Keratinocyte (primary cell): ENCODE results near the gene MLF2. TPM values are rescaled to one million over a fixed set of nuclear protein-coding genes. Genes with fewer than 3 reads are reported as not detected.

Source experiments
- DNase-seq: peaks from one replicate; pipeline ENCODE4 v3.0.0-alpha.2; 2011; ENCODE audit warnings: low read depth, missing footprints, low spot score
- FAIRE-seq: peaks from 2 replicates; lab custom pipeline; 2011; peaks lifted over from hg19 to GRCh38; lab: Jason Lieb, UNC
- H2AFZ ChIP-seq: 2 replicates; pipeline ENCODE4 v1.6.0; 2012; ENCODE audit warnings: low read length, control low read depth, inconsistent platforms; ENCODE audit not compliant: control insufficient read depth
- H3K27ac ChIP-seq: 2 replicates; pipeline ENCODE4 v1.5.1; 2011; ENCODE audit warnings: low read length; ENCODE audit not compliant: control insufficient read depth, insufficient read depth
- H3K27me3 ChIP-seq: 3 replicates; pipeline ENCODE4 v1.6.0; 2011; ENCODE audit warnings: low read length; ENCODE audit not compliant: control insufficient read depth, insufficient read depth; ENCODE audit errors: extremely low read depth
- H3K36me3 ChIP-seq, 2 experiments: 2 replicates in 1 of 2; 3 replicates in 1 of 2; pipeline ENCODE4 v1.5.1; 2011; ENCODE audit warnings: low read length in 2 of 2, mild to moderate bottlenecking in 1 of 2; ENCODE audit not compliant: control insufficient read depth in 2 of 2, insufficient read depth in 2 of 2; ENCODE audit errors: extremely low read depth in 1 of 2
- H3K4me1 ChIP-seq: 3 replicates; pipeline ENCODE4 v1.5.1; 2011; ENCODE audit warnings: low read length; ENCODE audit not compliant: control insufficient read depth, insufficient read depth; ENCODE audit errors: extremely low read depth
- H3K4me2 ChIP-seq: 3 replicates; pipeline ENCODE4 v1.6.0; 2011; ENCODE audit warnings: low read depth, low read length; ENCODE audit not compliant: control insufficient read depth, insufficient read depth; ENCODE audit errors: extremely low read depth
- H3K4me3 ChIP-seq, 3 experiments: fragments of 200-600 bp in 1 of 3; sonication (generic) in 1 of 3; 2 replicates in 2 of 3; 3 replicates in 1 of 3; pipeline ENCODE4 v1.5.1; 2011 to 2016; ENCODE audit warnings: low read length in 3 of 3, mild to moderate bottlenecking in 3 of 3, control low read depth in 2 of 3, inconsistent platforms in 1 of 3, low read depth in 1 of 3, mixed read lengths in 1 of 3, mixed run types in 1 of 3, moderate library complexity in 1 of 3; ENCODE audit not compliant: control insufficient read depth in 2 of 3, insufficient read depth in 2 of 3; ENCODE audit errors: extremely low read depth in 1 of 3
- H3K79me2 ChIP-seq: 2 replicates; pipeline ENCODE4 v1.6.0; 2012; ENCODE audit warnings: low read length; ENCODE audit not compliant: control insufficient read depth, insufficient read depth
- H3K9ac ChIP-seq: 3 replicates; pipeline ENCODE4 v1.6.0; 2011; ENCODE audit warnings: low read length; ENCODE audit not compliant: control insufficient read depth, insufficient read depth; ENCODE audit errors: extremely low read depth
- H3K9me1 ChIP-seq: 3 replicates; pipeline ENCODE4 v1.6.0; 2011; ENCODE audit warnings: low read length; ENCODE audit not compliant: control insufficient read depth, insufficient read depth; ENCODE audit errors: extremely low read depth
- H3K9me3 ChIP-seq: 2 replicates; pipeline ENCODE4 v1.5.1; 2012; ENCODE audit warnings: low read depth, low read length; ENCODE audit not compliant: control insufficient read depth
- H4K20me1 ChIP-seq: 3 replicates; pipeline ENCODE4 v1.6.0; 2011; ENCODE audit warnings: low read length; ENCODE audit not compliant: control insufficient read depth, insufficient read depth; ENCODE audit errors: extremely low read depth
- EZH2 ChIP-seq: IDR thresholded peaks from one replicate; pipeline ENCODE4 v1.6.1; 2012; ENCODE audit warnings: inconsistent platforms, mild to moderate bottlenecking, low read length, moderate library complexity
- dilution Hi-C: fragments of 300-500 bp; cut with MboI; formaldehyde crosslinking; loops from one replicate; pipeline ENCODE4 v1.7.0; 2020; ENCODE audit warnings: low sequenced_read_pairs; ENCODE audit not compliant: extremely low pct_ligation_motif_present
- polyA plus RNA-seq, 5 experiments: library from polyadenylated mRNA; depleted of rRNA in 3 of 5; stranded (reverse) in 3 of 5; stranded (forward) in 1 of 5; unstranded in 1 of 5; fragments of >200 nt; gene quantifications; 1 replicate in 1 of 5; 2 replicates in 3 of 5; 3 replicates in 1 of 5; pipeline versions ENCODE4 v1.2.1 to v1.2.3, GENCODE V29; 2011 to 2012; ENCODE audit warnings: missing spikeins in 2 of 5, low read depth in 1 of 5, low replicate concordance in 1 of 5
- TF ChIP-seq, protein P1 (sequence below), 3 experiments: IDR thresholded peaks in 1 of 3; conservative IDR thresholded peaks in 1 of 3; optimal IDR thresholded peaks in 1 of 3; 2 replicates in 2 of 3; 3 replicates in 1 of 3; pipeline versions ENCODE3 to v1.5.1; 2011; ENCODE audit warnings: low read length in 3 of 3, mild to moderate bottlenecking in 3 of 3, moderate library complexity in 2 of 3, control low read depth in 1 of 3, inconsistent platforms in 1 of 3; ENCODE audit not compliant: insufficient read depth in 2 of 3; ENCODE audit errors: extremely low read depth in 1 of 3

The MLF2 gene
- polyA plus RNA-seq, 1 donor (not counting 4 experiments of a cell fraction or from before 2014, with no cell fraction given), result 317 TPM

DNA sequence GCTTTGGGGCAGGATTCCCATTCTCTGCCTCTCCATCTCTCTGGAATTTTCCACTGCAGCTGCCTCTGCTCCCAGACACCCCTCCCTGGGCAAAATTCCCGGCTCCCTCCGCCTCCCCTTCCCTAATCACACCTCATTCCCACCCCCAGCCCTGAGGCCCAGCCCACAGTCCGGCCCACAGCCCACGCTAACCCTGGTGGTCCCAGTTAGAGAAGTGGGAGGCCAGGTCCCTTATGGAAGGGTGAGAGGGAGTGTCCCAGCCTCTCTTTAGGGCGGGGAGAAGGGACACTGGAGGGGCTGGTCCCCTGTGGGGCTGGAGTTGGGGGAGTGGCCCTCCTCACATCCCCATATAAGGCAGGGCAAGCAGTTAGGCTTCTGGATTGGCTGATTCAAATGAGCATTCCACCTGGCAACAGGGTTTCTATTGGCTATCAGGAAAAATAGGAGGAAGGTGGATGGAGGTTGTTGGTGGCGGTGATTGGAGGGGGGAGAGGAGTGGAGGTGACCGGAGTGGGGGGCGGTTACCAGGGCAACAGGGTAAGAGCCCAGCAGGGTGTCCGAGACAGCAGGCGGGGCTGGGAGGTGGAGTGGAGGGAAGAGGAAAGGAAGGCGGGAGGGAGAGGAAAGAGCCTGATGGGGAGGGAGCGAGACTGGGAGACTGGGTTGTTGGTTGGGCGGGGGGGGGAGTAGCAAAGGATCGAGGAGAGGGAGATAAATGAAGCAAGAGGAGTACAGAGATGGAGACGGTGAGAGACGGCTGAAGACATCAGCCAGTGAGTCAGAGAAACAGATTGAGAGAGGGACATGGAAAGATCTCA, 11.3 kb upstream of the MLF2 start:
- H3K4me1 ChIP-seq, result peaks cover 32% of the 10 kb centered on the region
- no peaks in the 10 kb centered on the region for H3K36me3 ChIP-seq
- DNase-seq (no peak), FAIRE-seq (peak; percentile 82)
- H3K27me3 ChIP-seq, result no peaks in the 10 kb centered on the region
- dilution Hi-C loops, result no loop called here
- H3K9me1 ChIP-seq, result no peaks in the 10 kb centered on the region
- peak overlapping the region; percentile 2 for H3K27ac ChIP-seq
- no peaks in the 10 kb centered on the region for H3K9me3 ChIP-seq
- no peak for TF ChIP-seq EZH2
- TF ChIP-seq, protein P1, sequence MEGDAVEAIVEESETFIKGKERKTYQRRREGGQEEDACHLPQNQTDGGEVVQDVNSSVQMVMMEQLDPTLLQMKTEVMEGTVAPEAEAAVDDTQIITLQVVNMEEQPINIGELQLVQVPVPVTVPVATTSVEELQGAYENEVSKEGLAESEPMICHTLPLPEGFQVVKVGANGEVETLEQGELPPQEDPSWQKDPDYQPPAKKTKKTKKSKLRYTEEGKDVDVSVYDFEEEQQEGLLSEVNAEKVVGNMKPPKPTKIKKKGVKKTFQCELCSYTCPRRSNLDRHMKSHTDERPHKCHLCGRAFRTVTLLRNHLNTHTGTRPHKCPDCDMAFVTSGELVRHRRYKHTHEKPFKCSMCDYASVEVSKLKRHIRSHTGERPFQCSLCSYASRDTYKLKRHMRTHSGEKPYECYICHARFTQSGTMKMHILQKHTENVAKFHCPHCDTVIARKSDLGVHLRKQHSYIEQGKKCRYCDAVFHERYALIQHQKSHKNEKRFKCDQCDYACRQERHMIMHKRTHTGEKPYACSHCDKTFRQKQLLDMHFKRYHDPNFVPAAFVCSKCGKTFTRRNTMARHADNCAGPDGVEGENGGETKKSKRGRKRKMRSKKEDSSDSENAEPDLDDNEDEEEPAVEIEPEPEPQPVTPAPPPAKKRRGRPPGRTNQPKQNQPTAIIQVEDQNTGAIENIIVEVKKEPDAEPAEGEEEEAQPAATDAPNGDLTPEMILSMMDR (optimal IDR thresholded peaks at IDR 0.05 in 1 of 3, IDR thresholded peaks at IDR 0.05 in 1 of 3, conservative IDR thresholded peaks at IDR 0.05 in 1 of 3; ENCODE audit: extremely low read depth in 1 of 3, insufficient read depth in 2 of 3, low read length in 3 of 3), result no peak
- peak overlapping the region; percentile 80 for H2AFZ ChIP-seq
- peak overlapping the region; percentile 43 for H3K4me2 ChIP-seq
- no peak overlapping the region for H3K9ac ChIP-seq
- H3K4me3 ChIP-seq, result peak overlapping the region in 1 of 3 experiments; percentile 19
- H3K79me2 ChIP-seq, result peaks cover 11% of the 10 kb centered on the region
- H4K20me1 ChIP-seq, result no peaks in the 10 kb centered on the region

DNA sequence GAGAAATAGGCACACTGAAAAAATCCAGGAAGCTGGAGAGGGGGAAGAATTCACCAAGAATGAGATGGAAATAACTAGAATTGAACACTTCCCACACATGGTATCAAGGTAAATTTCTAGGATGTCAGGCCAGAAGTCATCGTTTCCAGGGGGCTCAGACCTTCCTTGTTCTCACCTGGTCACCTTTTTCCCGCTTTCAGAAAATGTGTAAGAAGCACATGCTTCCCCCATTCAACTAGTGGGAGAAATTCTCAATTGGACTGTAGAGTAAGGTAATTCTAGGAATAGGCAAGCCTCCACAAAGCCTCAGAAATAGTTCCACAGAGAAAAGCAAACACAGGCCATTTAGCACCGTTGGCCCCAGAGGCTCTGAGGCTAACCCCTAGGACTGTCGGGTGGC, 10.4 kb upstream of the MLF2 start:
- peaks cover 26% of the 10 kb centered on the region for H3K4me1 ChIP-seq
- no peaks in the 10 kb centered on the region for H3K9me3 ChIP-seq
- no peaks in the 10 kb centered on the region for H3K27me3 ChIP-seq
- no peak overlapping the region for H3K27ac ChIP-seq
- FAIRE-seq, result no peak
- H3K4me3 ChIP-seq, result no peak overlapping the region
- H3K9me1 ChIP-seq, result no peaks in the 10 kb centered on the region
- dilution Hi-C loops, result no loop called here
- no peaks in the 10 kb centered on the region for H4K20me1 ChIP-seq
- H3K9ac ChIP-seq, result no peak overlapping the region
- H3K79me2 ChIP-seq, result peaks cover 10% of the 10 kb centered on the region
- DNase-seq, result no peak
- peak overlapping the region; percentile 21 for H2AFZ ChIP-seq
- H3K4me2 ChIP-seq, result no peak overlapping the region
- TF ChIP-seq, protein P1 (optimal IDR thresholded peaks at IDR 0.05 in 1 of 3, IDR thresholded peaks at IDR 0.05 in 1 of 3, conservative IDR thresholded peaks at IDR 0.05 in 1 of 3; ENCODE audit: extremely low read depth in 1 of 3, insufficient read depth in 2 of 3, low read length in 3 of 3), result no peak
- no peak for TF ChIP-seq EZH2
- no peaks in the 10 kb centered on the region for H3K36me3 ChIP-seq
